GM12878 (cell line): ENCODE results near the gene SWSAP1. TPM values are rescaled to one million over a fixed set of nuclear protein-coding genes. Genes with fewer than 3 reads are reported as not detected.

Experiments
- ATAC-seq: fragments of 200-7000 bp; cut with Tn5 transposase; 3 replicates; pipeline ENCODE4 v1.9.1; 2020; ENCODE audit warnings: mild to moderate bottlenecking, moderate library complexity
- BruUV-seq: library from RNA; stranded (reverse); fragments of 400-500 nt; replicated peaks from 2 replicates; lab custom pipeline; 2021; lab: Mats Ljungman, UMichigan
- CTCF ChIA-PET: fragments of 300-600 bp; sonication (Branson Sonifier 250); formaldehyde crosslinking; extraction: SDS; loops from one replicate; lab custom pipeline; 2021; ENCODE audit warnings: inconsistent platforms; lab: Yijun Ruan, JAX
- POLR2A ChIA-PET: fragments of 350-600 bp; formaldehyde crosslinking; extraction: SDS; loops from one replicate; lab custom pipeline; 2021; ENCODE audit warnings: inconsistent platforms; lab: Charles Lee
- RAD21 ChIA-PET: fragments of 300-600 bp; sonication (Branson Sonifier 250); formaldehyde crosslinking; loops from one replicate; lab custom pipeline; 2023; ENCODE audit warnings: antibody characterized with exemption; ENCODE audit not compliant: unreplicated experiment; lab: Charles Lee
- SMC1A ChIA-PET: fragments of 300-600 bp; sonication (Branson Sonifier 250); formaldehyde crosslinking; loops from one replicate; lab custom pipeline; 2023; ENCODE audit not compliant: unreplicated experiment, uncharacterized antibody; lab: Charles Lee
- DNase-seq: peaks from one replicate; pipeline ENCODE4 v3.0.0-alpha.2; 2011; ENCODE audit warnings: low read depth, low spot score
- FAIRE-seq: peaks from 3 replicates; lab custom pipeline; 2011; peaks lifted over from hg19 to GRCh38; lab: Jason Lieb, UNC
- H2AFZ ChIP-seq: 2 replicates; pipeline ENCODE4 v1.6.0; 2011; ENCODE audit warnings: low read depth, low read length, control low read depth; ENCODE audit not compliant: control insufficient read depth
- H3K27ac ChIP-seq: 2 replicates; pipeline ENCODE4 v1.5.1; 2011; ENCODE audit warnings: control low read depth; ENCODE audit not compliant: control insufficient read depth, insufficient read depth
- H3K27me3 ChIP-seq, 2 experiments: replicated peaks in 1 of 2; 2 replicates each; pipeline versions ENCODE4 v1.6.0 to v1.6.1; 2011; ENCODE audit warnings: low read length in 1 of 2; ENCODE audit not compliant: control insufficient read depth in 2 of 2, insufficient read depth in 2 of 2
- H3K36me3 ChIP-seq, 2 experiments: 2 replicates each; pipeline ENCODE4 v1.5.1; 2011; ENCODE audit warnings: low read length in 1 of 2; ENCODE audit not compliant: control insufficient read depth in 2 of 2, insufficient read depth in 2 of 2
- H3K4me1 ChIP-seq: 2 replicates; pipeline ENCODE4 v1.6.1; 2011; ENCODE audit warnings: mild to moderate bottlenecking, low read length, moderate library complexity, mixed read lengths; ENCODE audit not compliant: control insufficient read depth, insufficient read depth
- H3K4me2 ChIP-seq: 2 replicates; pipeline ENCODE4 v1.6.0; 2011; ENCODE audit warnings: control low read depth; ENCODE audit not compliant: control insufficient read depth, insufficient read depth
- H3K4me3 ChIP-seq: fragments of 200-600 bp; sonication (generic); 2 replicates; pipeline ENCODE4 v1.5.1; 2016
- H3K79me2 ChIP-seq: 2 replicates; pipeline ENCODE4 v1.6.0; 2011; ENCODE audit warnings: low read length; ENCODE audit not compliant: control insufficient read depth, insufficient read depth
- H3K9ac ChIP-seq: 2 replicates; pipeline ENCODE4 v1.8.0; 2011; ENCODE audit warnings: low read length, control low read depth, mixed read lengths; ENCODE audit not compliant: control insufficient read depth, insufficient read depth
- H3K9me3 ChIP-seq: replicated peaks from 3 replicates; pipeline ENCODE4 v1.5.1; 2011; ENCODE audit warnings: mild to moderate bottlenecking, low read length; ENCODE audit not compliant: control insufficient read depth, insufficient read depth
- H4K20me1 ChIP-seq: 2 replicates; pipeline ENCODE4 v1.6.0; 2011; ENCODE audit not compliant: control insufficient read depth, insufficient read depth
- BCL3 ChIP-seq: IDR thresholded peaks from 2 replicates; pipeline ENCODE4 v1.6.1; 2011; ENCODE audit warnings: borderline replicate concordance, low read depth, mild to moderate bottlenecking, moderate library complexity, low read length; ENCODE audit not compliant: insufficient read depth, poor library complexity, severe bottlenecking
- CEBPB ChIP-seq, 2 experiments: fragments of 150-350 bp in 1 of 2; IDR thresholded peaks; 2 replicates each; pipeline ENCODE4 v1.6.1; 2012 to 2014; ENCODE audit warnings: low read depth in 2 of 2, low read length in 2 of 2, borderline replicate concordance in 1 of 2, inconsistent platforms in 1 of 2
- HDGF ChIP-seq: fragments of 450-650 bp; IDR thresholded peaks from 2 replicates; pipeline ENCODE4 v1.6.1; 2016; ENCODE audit warnings: antibody characterized with exemption
- IRF4 ChIP-seq: IDR thresholded peaks from 2 replicates; pipeline ENCODE4 v1.6.1; 2011; ENCODE audit warnings: low read depth, low read length
- NFIC ChIP-seq: IDR thresholded peaks from 2 replicates; pipeline ENCODE4 v1.6.1; 2012; ENCODE audit warnings: low read depth, mild to moderate bottlenecking, inconsistent platforms, low read length, moderate library complexity
- NR2C2 ChIP-seq: IDR thresholded peaks from 2 replicates; pipeline ENCODE4 v1.6.1; 2011; ENCODE audit warnings: borderline replicate concordance, low read depth; ENCODE audit not compliant: control insufficient read depth, insufficient read length
- SIN3A ChIP-seq: IDR thresholded peaks from 2 replicates; pipeline ENCODE4 v1.6.1; 2012; ENCODE audit warnings: low read depth, low read length, improper control_type of control experiment
- SREBF2 ChIP-seq: IDR thresholded peaks from 2 replicates; pipeline ENCODE4 v1.6.1; 2012; ENCODE audit warnings: mild to moderate bottlenecking, low read length
- SRF ChIP-seq, 2 experiments: IDR thresholded peaks; 2 replicates each; pipeline ENCODE4 v1.6.1; 2011; ENCODE audit warnings: low read depth in 2 of 2, low read length in 2 of 2, mild to moderate bottlenecking in 1 of 2, moderate library complexity in 1 of 2
- WRNIP1 ChIP-seq: IDR thresholded peaks from 2 replicates; pipeline ENCODE4 v1.6.1; 2011; ENCODE audit warnings: low read depth, low read length, improper control_type of control experiment, borderline replicate concordance
- WGBS: methylation state at CpG from one replicate; pipeline ENCODE4 v1.1.6; 2016; ENCODE audit warnings: low lambda C conversion rate; ENCODE audit not compliant: insufficient replicate concordance, insufficient coverage; ENCODE audit errors: missing lambda C conversion rate; 5-methylcytosine and 5-hydroxymethylcytosine counted together
- in situ Hi-C: fragments of 300-500 bp; cut with MboI; formaldehyde crosslinking; loops from 9 replicates; pipeline ENCODE4 v1.14.3; 2018; ENCODE audit warnings: mixed read lengths
- intact Hi-C: fragments of 100-400 bp; cut with micrococcal nuclease; formaldehyde crosslinking; loops from one replicate; pipeline ENCODE4 v1.14.2; 2022; ENCODE audit not compliant: unreplicated experiment
- polyA plus RNA-seq, 11 experiments: library from polyadenylated mRNA; depleted of rRNA in 4 of 11; unstranded in 6 of 11; stranded (reverse) in 5 of 11; fragments of >200 nt; fragmentation: Nextera tagmentation in 4 of 11; fragmentation: Illumina TruSeq in 1 of 11; extraction: Ambion mirVana in 4 of 11; extraction: Trizol in 1 of 11; gene quantifications; 1 replicate in 1 of 11; 2 replicates in 10 of 11; pipeline versions ENCODE4 v1.2.1 to v1.2.3, GENCODE V29; 2011 to 2016; ENCODE audit warnings: inconsistent platforms in 2 of 11, missing spikeins in 2 of 11, low read depth in 1 of 11
- total RNA-seq, 4 experiments: library from RNA; depleted of rRNA in 3 of 4; stranded (reverse); fragments of >200 nt in 3 of 4; fragmentation: Illumina TruSeq in 1 of 4; extraction: Trizol in 1 of 4; gene quantifications; 2 replicates each; pipeline versions ENCODE4 v1.2.1 to v1.2.3, GENCODE V29; 2013 to 2021
- TF ChIP-seq, protein P1 (sequence below): fragments of 450-650 bp; IDR thresholded peaks from 2 replicates; pipeline ENCODE4 v1.6.1; 2017; ENCODE audit warnings: borderline replicate concordance
- TF ChIP-seq, protein P2 (sequence below): IDR thresholded peaks from 2 replicates; pipeline ENCODE4 v1.6.1; 2011; ENCODE audit warnings: low read depth, low read length, improper control_type of control experiment, borderline replicate concordance

SWSAP1 gene
- total and polyA plus RNA-seq, 10 of the 15 experiments (the other 5 are each of a cell fraction or from before 2014, with no cell fraction given): 0.18 to 6.5 (median 2.4) TPM

DNA sequence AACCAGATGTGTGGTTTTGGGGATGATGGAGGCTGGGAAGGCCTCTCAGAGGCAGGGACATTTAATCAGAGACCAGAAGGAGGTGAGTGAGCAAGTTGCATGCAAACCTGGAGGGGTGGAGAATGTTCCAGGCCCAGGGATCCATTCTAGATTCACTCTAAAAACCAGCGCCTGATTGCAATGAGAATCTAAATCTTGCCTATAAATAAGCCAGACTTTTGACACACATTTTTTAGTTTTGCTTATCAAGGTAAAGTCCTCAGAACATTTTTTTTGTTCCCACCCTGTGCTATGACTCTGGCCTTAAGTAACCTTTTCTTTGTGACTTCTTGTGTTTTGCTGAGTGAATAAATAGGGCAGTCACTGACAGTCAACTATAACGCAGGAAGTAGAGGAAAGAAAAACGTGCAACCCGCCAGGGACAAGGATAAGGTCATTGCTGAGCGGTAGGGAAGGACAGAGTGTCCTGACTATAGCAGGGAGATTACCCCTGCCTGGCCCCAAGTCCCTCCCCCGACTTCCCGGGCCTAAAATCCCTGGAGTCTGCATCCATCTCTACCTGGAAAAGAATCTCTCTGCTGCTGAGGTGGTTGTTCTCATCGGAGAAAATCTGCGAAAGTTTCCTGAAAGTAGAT, 30.2 kb downstream of the SWSAP1 start:
- ChIA-PET POLR2A (no interaction called here), CTCF (no interaction called here), SMC1A (no interaction called here), RAD21 (no interaction called here)
- Histone ChIP-seq H3K36me3 (no peaks in the 10 kb centered on the region), H4K20me1 (no peaks in the 10 kb centered on the region), H3K79me2 (no peaks in the 10 kb centered on the region), H2AFZ (no peak overlapping the region), H3K4me3 (no peak overlapping the region), H3K4me1 (no peaks in the 10 kb centered on the region), H3K9ac (no peak overlapping the region), H3K4me2 (no peak overlapping the region), H3K27ac (no peak overlapping the region), H3K9me3 (no peaks in the 10 kb centered on the region), H3K27me3 (no peaks in the 10 kb centered on the region; a peak in 1 of 4 replicates)
- TF ChIP-seq IRF4: no peak
- no peak for TF ChIP-seq CEBPB (IDR thresholded peaks at IDR 0.05; ENCODE audit: borderline replicate concordance in 1 of 2, low read depth in 2 of 2, low read length in 2 of 2)
- no peak for TF ChIP-seq HDGF
- no peak for TF ChIP-seq NFIC
- no peak for TF ChIP-seq BCL3
- TF ChIP-seq SREBF2: no peak
- TF ChIP-seq WRNIP1: no peak
- TF ChIP-seq NR2C2: no peak
- no peak for TF ChIP-seq SRF (IDR thresholded peaks at IDR 0.05; ENCODE audit: low read depth in 2 of 2, low read length in 2 of 2)
- TF ChIP-seq SIN3A: no peak
- TF ChIP-seq, protein P1, sequence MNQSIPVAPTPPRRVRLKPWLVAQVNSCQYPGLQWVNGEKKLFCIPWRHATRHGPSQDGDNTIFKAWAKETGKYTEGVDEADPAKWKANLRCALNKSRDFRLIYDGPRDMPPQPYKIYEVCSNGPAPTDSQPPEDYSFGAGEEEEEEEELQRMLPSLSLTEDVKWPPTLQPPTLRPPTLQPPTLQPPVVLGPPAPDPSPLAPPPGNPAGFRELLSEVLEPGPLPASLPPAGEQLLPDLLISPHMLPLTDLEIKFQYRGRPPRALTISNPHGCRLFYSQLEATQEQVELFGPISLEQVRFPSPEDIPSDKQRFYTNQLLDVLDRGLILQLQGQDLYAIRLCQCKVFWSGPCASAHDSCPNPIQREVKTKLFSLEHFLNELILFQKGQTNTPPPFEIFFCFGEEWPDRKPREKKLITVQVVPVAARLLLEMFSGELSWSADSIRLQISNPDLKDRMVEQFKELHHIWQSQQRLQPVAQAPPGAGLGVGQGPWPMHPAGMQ: no peak
- TF ChIP-seq, protein P2, sequence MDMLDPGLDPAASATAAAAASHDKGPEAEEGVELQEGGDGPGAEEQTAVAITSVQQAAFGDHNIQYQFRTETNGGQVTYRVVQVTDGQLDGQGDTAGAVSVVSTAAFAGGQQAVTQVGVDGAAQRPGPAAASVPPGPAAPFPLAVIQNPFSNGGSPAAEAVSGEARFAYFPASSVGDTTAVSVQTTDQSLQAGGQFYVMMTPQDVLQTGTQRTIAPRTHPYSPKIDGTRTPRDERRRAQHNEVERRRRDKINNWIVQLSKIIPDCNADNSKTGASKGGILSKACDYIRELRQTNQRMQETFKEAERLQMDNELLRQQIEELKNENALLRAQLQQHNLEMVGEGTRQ: no peak
- no peak for DNase-seq
- in situ Hi-C loops (no loop called here), intact Hi-C loops (no loop called here)
- BruUV-seq: no TSS peak
- FAIRE-seq: no peak
- ATAC-seq: no peak
- 38% methylated on average over 9 of the region's 9 CpGs for WGBS
